GM18520 (cell line): Measurements from ENCODE around the gene RBP2.

ENCODE experiments used
- ATAC-seq: cut with Tn5 transposase; IDR thresholded peaks from one replicate; pipeline ENCODE4 v1.9.1; 2021; ENCODE audit not compliant: unreplicated experiment

The RBP2 gene

GRCh38 chr3:139481116-139481515 lies 4.8 kb upstream of the RBP2 start:
- ATAC-seq: no peak

DNA sequence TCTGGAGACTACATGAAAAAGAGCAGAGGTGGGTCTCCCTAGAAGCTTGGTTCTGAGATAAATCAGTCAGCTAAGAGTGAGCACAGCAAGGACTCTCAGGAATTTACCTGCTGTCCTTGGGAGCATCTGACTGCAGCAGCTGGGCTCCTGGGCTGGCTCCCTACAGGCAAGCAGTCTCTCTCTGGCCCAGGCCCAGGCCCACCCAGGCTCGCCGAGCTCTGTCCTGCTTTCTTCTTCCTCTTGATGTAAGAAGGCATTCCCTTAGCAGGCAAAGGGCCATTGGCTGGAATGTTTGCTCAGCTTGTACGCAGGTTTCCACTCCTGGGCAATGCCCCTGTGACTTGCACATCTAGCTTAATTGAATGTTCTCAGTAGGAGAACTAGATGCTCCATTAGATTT lies 4.3 kb upstream of the RBP2 start:
- no peak for ATAC-seq

DNA sequence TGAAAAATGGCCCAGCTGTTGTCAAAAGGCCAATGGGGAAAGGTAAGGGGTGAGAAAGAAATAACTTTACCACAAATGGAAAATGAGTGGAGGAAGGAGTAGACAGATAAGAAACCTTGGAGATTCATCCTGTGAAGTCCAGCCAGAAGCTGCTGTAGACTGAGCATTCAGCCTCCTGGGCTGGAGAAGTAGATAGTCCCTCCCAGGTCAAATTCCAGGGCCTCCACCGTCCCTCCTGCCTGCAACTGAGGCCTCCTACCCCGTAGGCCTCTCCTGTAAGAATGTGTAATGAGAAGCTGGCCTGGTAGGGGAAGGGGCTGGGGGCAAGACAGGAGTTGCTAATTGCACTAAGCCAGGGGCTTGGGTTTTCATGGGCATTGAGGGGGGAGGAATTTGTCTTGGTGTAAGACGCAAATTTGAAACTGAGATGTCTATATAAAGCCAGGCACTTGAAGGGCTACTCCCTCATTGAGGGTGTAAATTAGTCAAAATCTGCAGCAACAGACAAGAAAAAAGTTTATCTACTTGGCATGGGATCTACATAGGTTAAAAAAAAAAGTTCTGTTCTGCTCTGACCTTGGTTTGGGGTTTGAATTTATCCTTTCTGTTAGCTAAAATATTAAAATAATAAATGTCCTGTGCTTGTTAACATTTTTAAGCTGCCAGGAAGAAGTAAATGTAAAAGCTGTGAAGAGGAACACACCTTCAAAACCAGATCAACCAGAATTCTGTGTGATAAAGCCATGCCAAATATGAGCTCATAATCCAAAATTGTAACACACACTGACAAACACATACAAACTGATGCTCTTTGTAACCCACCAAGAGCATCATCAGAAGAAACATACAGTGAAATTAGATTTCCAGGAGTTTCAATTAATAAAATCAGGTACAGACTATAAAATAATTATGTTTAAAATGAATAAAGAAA lies 1.7 kb upstream of the RBP2 start:
- no peak for ATAC-seq

GRCh38 chr3:139473155-139473771 lies 3.1 kb downstream of the RBP2 start:
- peak; percentile 48 for ATAC-seq

DNA sequence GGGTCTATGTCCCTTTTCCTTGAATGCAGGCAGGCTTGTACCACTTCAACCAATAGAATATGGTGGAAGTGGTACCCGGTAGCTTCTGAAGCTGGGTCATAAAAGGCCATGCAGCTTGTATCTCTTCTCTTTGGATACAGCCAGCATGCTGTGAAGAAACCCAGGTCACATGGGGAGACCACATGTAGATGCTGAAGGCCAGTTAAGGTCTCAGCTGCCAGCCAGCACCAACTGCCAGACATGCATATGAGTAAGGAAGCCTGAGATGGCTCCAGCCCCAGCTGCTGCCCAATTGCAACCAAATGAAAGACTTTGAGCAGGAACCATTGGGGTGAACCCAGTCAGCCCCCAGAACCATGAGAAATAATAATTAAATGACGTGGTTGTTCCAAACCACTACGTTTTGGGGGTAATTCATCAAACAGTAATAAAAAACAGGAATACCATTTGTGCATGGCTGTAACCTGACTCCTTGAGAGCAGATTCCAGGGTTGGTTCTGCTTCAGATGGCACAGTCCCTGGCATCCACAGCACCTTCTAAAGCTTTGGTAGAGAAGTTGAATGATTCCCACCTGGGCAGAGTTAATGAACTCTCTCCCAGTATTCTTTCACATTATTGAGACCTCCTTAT lies 3.8 kb downstream of the RBP2 start:
- ATAC-seq: no peak

DNA sequence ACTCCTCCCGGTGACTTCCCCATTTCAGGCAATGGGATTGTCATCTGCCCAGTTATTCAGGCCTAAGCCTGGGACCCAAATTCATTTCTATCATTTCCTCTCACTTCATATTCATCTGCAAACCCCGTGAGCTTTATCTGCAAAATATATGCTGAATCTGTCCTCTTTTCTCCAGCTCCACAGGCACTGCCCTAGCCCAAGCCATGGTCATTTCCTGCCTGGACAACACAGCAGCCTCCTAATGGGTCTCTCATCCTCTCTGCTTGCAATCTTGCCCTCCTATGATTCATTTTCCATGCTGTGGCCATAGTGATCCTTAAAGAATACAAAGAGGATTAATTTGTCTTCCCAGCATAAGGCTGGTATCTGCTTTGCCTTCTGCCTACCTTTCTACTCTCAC lies 6.1 kb downstream of the RBP2 start:
- no peak for ATAC-seq

DNA sequence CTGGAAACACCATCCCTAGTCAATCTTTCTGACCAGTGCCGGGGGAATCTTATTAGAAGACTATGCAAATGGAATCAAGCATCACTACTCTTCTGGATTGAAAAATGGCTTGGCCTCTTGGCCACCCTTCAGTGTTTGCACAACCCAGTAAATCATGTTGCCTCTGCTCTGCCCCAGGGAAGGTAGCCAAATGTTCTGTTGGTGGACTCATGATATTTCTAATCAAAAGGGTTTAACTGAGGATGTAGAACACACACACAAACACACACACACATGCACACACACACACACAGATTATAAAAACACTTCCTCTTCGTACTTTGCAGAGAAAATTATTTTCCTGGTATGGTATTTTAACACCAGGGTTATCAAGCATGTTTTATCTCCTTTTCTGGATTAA lies 7.9 kb downstream of the RBP2 start:
- no peak for ATAC-seq

DNA sequence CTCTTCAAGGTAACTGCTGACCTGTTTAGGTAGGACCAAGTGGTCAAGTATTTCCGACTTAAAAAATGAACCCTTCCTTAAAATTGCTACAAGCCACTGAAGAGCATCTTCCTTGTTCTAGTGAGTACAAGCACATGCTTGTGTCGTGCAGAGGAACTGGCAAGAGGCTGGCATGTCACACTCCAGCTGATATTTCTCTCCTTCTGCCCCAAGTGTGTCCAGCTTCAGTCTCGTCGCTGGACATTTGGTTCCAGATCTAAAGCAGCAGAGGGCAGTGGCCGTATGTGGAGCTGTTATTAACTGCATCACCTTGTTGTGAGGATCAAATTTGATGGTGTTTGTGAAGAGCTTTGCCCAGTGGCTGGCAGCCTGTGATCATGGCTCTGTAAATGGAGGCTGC lies 10.0 kb downstream of the RBP2 start:
- no peak for ATAC-seq

DNA sequence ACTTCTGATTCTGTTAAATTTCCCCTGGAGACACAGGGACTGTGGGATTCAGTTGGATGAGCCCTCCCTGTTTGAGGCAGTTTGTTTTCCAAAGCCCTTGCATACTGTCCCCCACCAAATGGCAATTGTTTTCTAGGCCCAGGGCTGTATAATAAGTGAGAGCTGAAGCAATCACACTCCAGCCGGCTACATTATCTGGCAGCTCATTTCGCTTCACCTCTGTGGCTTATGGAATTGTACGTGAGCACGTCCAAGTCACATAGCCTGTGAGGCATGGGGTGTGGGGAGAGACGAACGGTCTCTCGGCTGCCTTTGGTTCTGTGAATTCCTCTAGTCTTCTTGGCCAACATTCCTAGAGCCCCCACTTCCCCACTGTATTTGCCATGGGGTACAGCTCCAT lies 10.7 kb downstream of the RBP2 start:
- no peak for ATAC-seq

GRCh38 chr3:139463466-139463865 lies 12.8 kb downstream of the RBP2 start:
- ATAC-seq: no peak

GRCh38 chr3:139460529-139460928 lies 15.8 kb downstream of the RBP2 start:
- no peak for ATAC-seq

DNA sequence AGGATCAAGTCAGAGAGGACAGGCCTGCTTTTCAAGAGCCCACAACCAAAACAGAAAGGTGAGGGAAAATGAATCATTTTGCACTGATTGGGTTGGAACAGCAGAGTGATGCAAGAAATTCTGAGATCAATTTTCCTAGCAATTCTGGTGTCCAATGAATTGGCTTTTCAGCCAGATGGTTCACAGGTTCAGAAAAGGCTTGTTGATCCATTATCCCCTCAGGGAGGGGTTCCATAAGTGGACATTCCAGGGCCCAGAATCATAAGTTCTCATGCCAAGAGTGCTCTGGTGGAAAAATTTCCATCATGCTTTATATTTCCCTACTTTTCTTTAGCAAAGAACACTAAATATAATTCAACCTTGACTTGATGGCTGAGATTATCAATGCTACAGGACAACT lies 16.2 kb downstream of the RBP2 start:
- no peak for ATAC-seq

- ATAC-seq: no peak
Measured at GRCh38 chr3:139458348-139458747, 18.0 kb downstream of the RBP2 start.

GRCh38 chr3:139457066-139457465 lies 19.2 kb downstream of the RBP2 start:
- no peak for ATAC-seq

DNA sequence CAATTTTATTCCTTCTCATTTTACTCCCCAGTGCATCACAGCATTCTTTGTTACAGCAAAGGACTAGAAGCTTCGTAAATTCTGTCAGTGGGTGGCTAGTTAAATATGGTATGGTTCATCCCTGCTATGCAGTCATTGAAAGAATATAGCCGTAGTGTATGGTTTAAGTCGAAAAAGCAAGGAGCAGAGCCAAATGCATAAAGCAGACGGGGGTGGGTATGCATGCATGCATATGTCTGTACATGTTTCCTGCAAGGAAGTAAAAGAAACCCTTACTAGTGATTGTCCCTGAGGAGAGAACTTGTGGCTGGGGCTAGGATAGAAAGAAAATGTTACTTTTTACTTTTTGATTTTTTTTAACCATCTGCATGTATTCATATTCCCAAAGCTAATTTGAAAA lies 19.9 kb downstream of the RBP2 start:
- no peak for ATAC-seq

GRCh38 chr3:139455855-139456254 lies 20.5 kb downstream of the RBP2 start:
- no peak for ATAC-seq

GRCh38 chr3:139455206-139455605 lies 21.1 kb downstream of the RBP2 start:
- ATAC-seq: no peak

DNA sequence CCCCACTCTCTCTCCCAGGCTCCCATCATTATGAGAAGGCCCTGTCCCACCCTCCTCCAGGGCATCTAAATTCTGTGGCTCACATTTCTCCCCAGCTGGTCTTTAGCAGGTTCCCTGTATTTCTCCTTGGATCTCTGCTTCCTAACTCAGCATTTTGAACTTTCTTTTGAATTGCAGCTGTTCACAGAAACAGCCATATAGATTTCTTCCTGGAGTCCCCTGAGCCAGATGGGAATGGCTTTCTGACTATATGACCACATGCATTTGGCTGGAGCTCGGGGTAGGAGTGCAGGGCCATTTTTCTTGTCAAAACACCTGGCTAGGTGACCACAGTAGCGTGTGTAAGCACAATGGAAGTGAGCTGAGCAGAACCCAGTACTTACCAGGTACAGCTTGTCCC lies 22.0 kb downstream of the RBP2 start:
- ATAC-seq: no peak

DNA sequence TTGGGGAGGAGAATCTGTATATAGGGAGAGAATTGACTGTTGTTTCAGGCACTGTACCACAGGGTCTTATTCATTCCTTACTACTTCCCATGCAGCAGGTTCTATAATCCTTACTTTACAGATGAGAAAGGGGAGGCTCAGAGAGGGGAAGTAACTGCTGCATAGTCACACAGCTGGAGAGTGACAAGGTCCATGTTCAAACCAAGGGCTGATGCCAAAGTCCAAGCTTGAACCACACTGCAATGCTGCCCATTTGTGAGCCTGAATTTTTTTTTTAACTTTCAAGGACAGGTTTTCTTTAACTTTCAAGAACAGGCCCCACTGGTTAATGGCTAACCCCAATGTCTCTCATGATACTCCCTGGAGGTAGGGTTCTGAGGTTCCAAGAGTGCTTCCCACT lies 26.2 kb downstream of the RBP2 start:
- no peak for ATAC-seq

DNA sequence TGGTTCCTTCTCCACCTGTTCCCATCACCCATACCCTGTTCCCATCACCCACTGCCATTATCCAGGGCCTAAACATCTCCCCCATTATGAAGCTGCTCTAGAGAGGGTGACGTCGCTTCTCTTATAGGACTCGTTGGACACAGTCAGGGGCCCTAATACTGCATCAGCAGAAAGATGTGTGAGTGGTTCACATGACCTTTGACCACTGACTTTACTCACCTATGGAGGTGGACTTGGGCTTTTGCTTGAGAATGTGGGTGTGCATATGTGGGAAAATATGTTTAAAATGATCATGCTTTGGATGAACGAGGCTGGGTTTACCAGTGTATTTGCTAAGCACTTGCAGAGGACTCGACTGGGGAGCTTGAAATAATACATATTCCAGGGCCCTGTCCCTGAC lies 26.8 kb downstream of the RBP2 start:
- ATAC-seq: no peak

GRCh38 chr3:139448104-139448503 lies 28.2 kb downstream of the RBP2 start:
- ATAC-seq: no peak

DNA sequence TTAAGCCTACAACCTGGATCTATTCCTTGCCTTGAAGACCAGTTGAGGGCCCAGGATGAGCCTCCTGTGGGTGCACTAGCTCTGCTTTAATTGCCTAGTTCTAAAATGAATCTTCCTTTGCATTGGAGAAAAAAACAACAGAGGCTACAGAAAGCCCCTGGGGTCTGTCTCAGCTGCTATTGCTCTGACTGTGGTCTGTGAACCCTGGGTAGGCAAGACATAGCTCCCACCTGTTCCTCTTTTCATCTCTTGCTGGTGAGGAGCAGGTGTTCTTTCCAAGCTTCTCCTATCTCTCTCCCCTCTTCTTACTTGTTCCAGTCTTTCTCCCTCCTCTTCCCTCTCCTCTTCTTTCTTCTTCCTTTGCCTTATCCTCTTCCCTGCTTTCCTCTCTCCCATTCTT lies 28.8 kb downstream of the RBP2 start:
- ATAC-seq: no peak
